DOHH2 (cell line): ENCODE data around the gene WNT3A.

ENCODE experiments used
- H3F3A ChIP-seq: fragments of 200-600 bp; sonication (generic), shearing (Covaris generic); 2 replicates; pipeline ENCODE4 v1.6.0; 2016; ENCODE audit warnings: antibody characterized with exemption, mild to moderate bottlenecking; ENCODE audit not compliant: control insufficient read depth, insufficient read depth
- H3K27ac ChIP-seq: fragments of 200-600 bp; sonication (generic); 2 replicates; pipeline ENCODE4 v1.5.1; 2014; ENCODE audit warnings: low read depth, mild to moderate bottlenecking, low read length, moderate library complexity
- H3K27me3 ChIP-seq: fragments of 200-600 bp; sonication (generic); 2 replicates; pipeline ENCODE4 v1.6.1; 2014; ENCODE audit warnings: mild to moderate bottlenecking, low read length, mixed read lengths; ENCODE audit not compliant: control insufficient read depth
- H3K36me3 ChIP-seq: fragments of 200-600 bp; sonication (generic); 2 replicates; pipeline ENCODE4 v1.6.1; 2014; ENCODE audit warnings: mild to moderate bottlenecking, low read length, moderate library complexity, mixed read lengths; ENCODE audit not compliant: control insufficient read depth
- H3K4me1 ChIP-seq: fragments of 200-600 bp; sonication (generic); 2 replicates; pipeline ENCODE4 v1.6.1; 2014; ENCODE audit warnings: mild to moderate bottlenecking, low read length, mixed read lengths; ENCODE audit not compliant: control insufficient read depth
- H3K4me2 ChIP-seq: fragments of 200-600 bp; sonication (generic); 2 replicates; pipeline ENCODE4 v1.6.0; 2014; ENCODE audit warnings: mild to moderate bottlenecking, low read length, moderate library complexity
- H3K4me3 ChIP-seq: fragments of 200-600 bp; sonication (generic); 2 replicates; pipeline ENCODE4 v1.5.1; 2014; ENCODE audit warnings: mild to moderate bottlenecking, low read length, mixed read lengths
- H3K79me2 ChIP-seq: fragments of 200-600 bp; sonication (generic); 2 replicates; pipeline ENCODE4 v1.6.1; 2014; ENCODE audit warnings: mild to moderate bottlenecking, low read length, mixed read lengths; ENCODE audit not compliant: control insufficient read depth
- H3K9me2 ChIP-seq: fragments of 200-600 bp; sonication (generic); replicated peaks from 2 replicates; pipeline ENCODE4 v1.6.1; 2014; ENCODE audit warnings: mild to moderate bottlenecking, low read length, mixed read lengths; ENCODE audit not compliant: control insufficient read depth
- H3K9me3 ChIP-seq: fragments of 200-600 bp; sonication (generic); 2 replicates; pipeline ENCODE4 v1.6.1; 2014; ENCODE audit warnings: antibody characterized with exemption, low read length, mixed read lengths; ENCODE audit not compliant: control insufficient read depth, insufficient read depth
- H4K20me1 ChIP-seq: fragments of 200-600 bp; sonication (generic); 2 replicates; pipeline ENCODE4 v1.6.0; 2014; ENCODE audit warnings: low read depth, mild to moderate bottlenecking, antibody characterized with exemption, low read length, moderate library complexity; ENCODE audit not compliant: control insufficient read depth, insufficient read depth
- EZH2phosphoT487 ChIP-seq: fragments of 200-600 bp; sonication (generic); IDR thresholded peaks from 2 replicates; pipeline ENCODE4 v1.6.1; 2017; ENCODE audit warnings: borderline replicate concordance, mild to moderate bottlenecking, antibody characterized with exemption, low read length, moderate library complexity, mixed read lengths
- TF ChIP-seq, protein P1 (sequence below): fragments of 200-600 bp; sonication (generic); IDR thresholded peaks from one replicate; pipeline ENCODE4 v1.5.1; 2014; ENCODE audit warnings: antibody characterized with exemption, mild to moderate bottlenecking, low read depth, low read length; ENCODE audit not compliant: poor library complexity, severe bottlenecking

The WNT3A gene

GRCh38 chr1:228088586-228089498, 82.0 kb downstream of the WNT3A start:
- peaks cover 27% of the 10 kb centered on the region; the same call in 1 of the 2 replicates for H3K9me3 ChIP-seq
- H3K79me2 ChIP-seq: peaks cover 100% of the 10 kb centered on the region
- peaks cover 27% of the 10 kb centered on the region for H3K4me1 ChIP-seq
- peaks cover 99% of the 10 kb centered on the region for H3K36me3 ChIP-seq
- no peak overlapping the region for H3K27ac ChIP-seq
- H3K27me3 ChIP-seq: no peaks in the 10 kb centered on the region; the same call in 1 of the 2 replicates
- H3K9me2 ChIP-seq: no peaks in the 10 kb centered on the region
- peaks cover 54% of the 10 kb centered on the region for H4K20me1 ChIP-seq
- no peak overlapping the region for H3K4me2 ChIP-seq
- H3F3A ChIP-seq: no peaks in the 10 kb centered on the region
- no peak overlapping the region for H3K4me3 ChIP-seq
- TF ChIP-seq, protein P1, sequence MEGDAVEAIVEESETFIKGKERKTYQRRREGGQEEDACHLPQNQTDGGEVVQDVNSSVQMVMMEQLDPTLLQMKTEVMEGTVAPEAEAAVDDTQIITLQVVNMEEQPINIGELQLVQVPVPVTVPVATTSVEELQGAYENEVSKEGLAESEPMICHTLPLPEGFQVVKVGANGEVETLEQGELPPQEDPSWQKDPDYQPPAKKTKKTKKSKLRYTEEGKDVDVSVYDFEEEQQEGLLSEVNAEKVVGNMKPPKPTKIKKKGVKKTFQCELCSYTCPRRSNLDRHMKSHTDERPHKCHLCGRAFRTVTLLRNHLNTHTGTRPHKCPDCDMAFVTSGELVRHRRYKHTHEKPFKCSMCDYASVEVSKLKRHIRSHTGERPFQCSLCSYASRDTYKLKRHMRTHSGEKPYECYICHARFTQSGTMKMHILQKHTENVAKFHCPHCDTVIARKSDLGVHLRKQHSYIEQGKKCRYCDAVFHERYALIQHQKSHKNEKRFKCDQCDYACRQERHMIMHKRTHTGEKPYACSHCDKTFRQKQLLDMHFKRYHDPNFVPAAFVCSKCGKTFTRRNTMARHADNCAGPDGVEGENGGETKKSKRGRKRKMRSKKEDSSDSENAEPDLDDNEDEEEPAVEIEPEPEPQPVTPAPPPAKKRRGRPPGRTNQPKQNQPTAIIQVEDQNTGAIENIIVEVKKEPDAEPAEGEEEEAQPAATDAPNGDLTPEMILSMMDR: no peak
- TF ChIP-seq EZH2phosphoT487: no peak

GRCh38 chr1:228089519-228090380, 83.0 kb downstream of the WNT3A start:
- H3F3A ChIP-seq: peaks cover under 1% of the 10 kb centered on the region; the same call in 1 of the 2 replicates
- no peaks in the 10 kb centered on the region for H3K27me3 ChIP-seq
- no peak for TF ChIP-seq EZH2phosphoT487
- TF ChIP-seq, protein P1: no peak
- H3K9me2 ChIP-seq: no peaks in the 10 kb centered on the region
- H3K4me3 ChIP-seq: no peak overlapping the region
- H3K4me2 ChIP-seq: no peak overlapping the region
- peaks cover 99% of the 10 kb centered on the region for H3K36me3 ChIP-seq
- H3K27ac ChIP-seq: no peak overlapping the region
- peaks cover 45% of the 10 kb centered on the region for H4K20me1 ChIP-seq
- H3K9me3 ChIP-seq: peaks cover 36% of the 10 kb centered on the region
- H3K4me1 ChIP-seq: peaks cover 18% of the 10 kb centered on the region
- peaks cover 100% of the 10 kb centered on the region for H3K79me2 ChIP-seq

- no peak overlapping the region for H3K27ac ChIP-seq
- no peak overlapping the region for H3K4me3 ChIP-seq
- peaks cover 3% of the 10 kb centered on the region; the same call in 1 of the 2 replicates for H3F3A ChIP-seq
- H3K79me2 ChIP-seq: peaks cover 100% of the 10 kb centered on the region
- peaks cover 9% of the 10 kb centered on the region for H3K4me1 ChIP-seq
- H3K4me2 ChIP-seq: no peak overlapping the region
- peaks cover 99% of the 10 kb centered on the region for H3K36me3 ChIP-seq
- H4K20me1 ChIP-seq: peaks cover 36% of the 10 kb centered on the region
- no peaks in the 10 kb centered on the region for H3K9me2 ChIP-seq
- peaks cover 41% of the 10 kb centered on the region for H3K9me3 ChIP-seq
- TF ChIP-seq, protein P1: no peak
- no peak for TF ChIP-seq EZH2phosphoT487
- H3K27me3 ChIP-seq: no peaks in the 10 kb centered on the region
These were observed 83.8 kb downstream of the WNT3A start for GRCh38 chr1:228090613-228091081.
